Fibroblast of lung (primary cell): ENCODE data around the gene DLGAP3.

Source experiments
- EZH2 ChIP-seq: IDR thresholded peaks from 2 replicates; pipeline ENCODE4 v1.5.1; 2012; ENCODE audit warnings: low read length, control low read depth, mild to moderate bottlenecking; ENCODE audit errors: missing control alignments
- TF ChIP-seq, protein P1 (sequence below), 2 donors: IDR thresholded peaks in 1 of 2; conservative IDR thresholded peaks in 1 of 2; 1 replicate in 1 of 2; 2 replicates in 1 of 2; pipeline ENCODE4 v1.5.1; 2011 to 2012; ENCODE audit warnings: low read length in 2 of 2, control low read depth in 1 of 2, inconsistent platforms in 1 of 2, low read depth in 1 of 2, mild to moderate bottlenecking in 1 of 2

- TF ChIP-seq, protein P1, sequence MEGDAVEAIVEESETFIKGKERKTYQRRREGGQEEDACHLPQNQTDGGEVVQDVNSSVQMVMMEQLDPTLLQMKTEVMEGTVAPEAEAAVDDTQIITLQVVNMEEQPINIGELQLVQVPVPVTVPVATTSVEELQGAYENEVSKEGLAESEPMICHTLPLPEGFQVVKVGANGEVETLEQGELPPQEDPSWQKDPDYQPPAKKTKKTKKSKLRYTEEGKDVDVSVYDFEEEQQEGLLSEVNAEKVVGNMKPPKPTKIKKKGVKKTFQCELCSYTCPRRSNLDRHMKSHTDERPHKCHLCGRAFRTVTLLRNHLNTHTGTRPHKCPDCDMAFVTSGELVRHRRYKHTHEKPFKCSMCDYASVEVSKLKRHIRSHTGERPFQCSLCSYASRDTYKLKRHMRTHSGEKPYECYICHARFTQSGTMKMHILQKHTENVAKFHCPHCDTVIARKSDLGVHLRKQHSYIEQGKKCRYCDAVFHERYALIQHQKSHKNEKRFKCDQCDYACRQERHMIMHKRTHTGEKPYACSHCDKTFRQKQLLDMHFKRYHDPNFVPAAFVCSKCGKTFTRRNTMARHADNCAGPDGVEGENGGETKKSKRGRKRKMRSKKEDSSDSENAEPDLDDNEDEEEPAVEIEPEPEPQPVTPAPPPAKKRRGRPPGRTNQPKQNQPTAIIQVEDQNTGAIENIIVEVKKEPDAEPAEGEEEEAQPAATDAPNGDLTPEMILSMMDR (conservative IDR thresholded peaks at IDR 0.05 in 1 of 2, IDR thresholded peaks at IDR 0.05 in 1 of 2; ENCODE audit: low read depth in 1 of 2, low read length in 2 of 2): no peak
- TF ChIP-seq EZH2: no peak
Observed at GRCh38 chr1:34977210-34977471, 47.7 kb upstream of the DLGAP3 start.
